ENCODE measurements around the gene KHDC4. TPM values are rescaled to one million over a fixed set of nuclear protein-coding genes. Genes with fewer than 3 reads are reported as not detected.

KHDC4 gene
- polyA plus RNA-seq, 1 of the 3 experiments (the other 2 are of a cell fraction): 43.1 TPM

- TF ChIP-seq JUND (IDR thresholded peaks at IDR 0.05) (no peak), SMC3 (IDR thresholded peaks at IDR 0.05; ENCODE audit: low read depth, low read length) (no peak), MAX (IDR thresholded peaks at IDR 0.05; ENCODE audit: low read depth) (no peak), USF2 (IDR thresholded peaks at IDR 0.05; ENCODE audit: borderline replicate concordance, low read depth, low read length) (no peak), EZH2phosphoT487 (IDR thresholded peaks at IDR 0.05; ENCODE audit: borderline replicate concordance, low read depth) (no peak), MEF2A (IDR thresholded peaks at IDR 0.05; ENCODE audit: borderline replicate concordance, low read depth) (no peak), POLR2AphosphoS5 (IDR thresholded peaks at IDR 0.05; ENCODE audit: low read depth, low read length) (no peak)
Observed at GRCh38 chr1:155967341-155968050, 33.3 kb upstream of the KHDC4 start (continued).

- H3K4me1 ChIP-seq (ENCODE audit: control insufficient read depth in 1 of 2, insufficient read depth in 2 of 2, low read depth in 1 of 2, low read length in 1 of 2): peaks cover 10 to 47% of the 10 kb centered on the region in 2 experiments; a peak in 3 of 4 replicates
- H3K27me3 ChIP-seq (ENCODE audit: insufficient read depth): no peaks in the 10 kb centered on the region
- peaks cover 51% of the 10 kb centered on the region for H4K20me1 ChIP-seq (ENCODE audit: insufficient read depth)
- no peaks in the 10 kb centered on the region for H3K9me2 ChIP-seq
- peaks cover 35 to 49% of the 10 kb centered on the region in 2 experiments for H3K36me3 ChIP-seq (replicated peaks in 1 of 2; ENCODE audit: control insufficient read depth in 1 of 2, insufficient read depth in 2 of 2, low read length in 1 of 2)
- WGBS (ENCODE audit: low lambda C conversion rate): 88% methylated on average over 7 of the region's 7 CpGs
- H3F3A ChIP-seq (replicated peaks; ENCODE audit: insufficient read depth): peaks cover 21% of the 10 kb centered on the region
- peaks cover 63% of the 10 kb centered on the region for H3K79me2 ChIP-seq (ENCODE audit: insufficient read depth)
- TF ChIP-seq SMC3 (IDR thresholded peaks at IDR 0.05; ENCODE audit: low read depth, low read length) (no peak), FOXM1 (IDR thresholded peaks at IDR 0.05; ENCODE audit: low read depth) (no peak), RFX5 (IDR thresholded peaks at IDR 0.05; ENCODE audit: low read length) (no peak), MXI1 (IDR thresholded peaks at IDR 0.05; ENCODE audit: low read depth, low read length) (no peak), TEAD4 (IDR thresholded peaks at IDR 0.05; ENCODE audit: borderline replicate concordance, insufficient read depth) (no peak), SIN3A (IDR thresholded peaks at IDR 0.05; ENCODE audit: borderline replicate concordance, low read depth, low read length) (no peak), NRF1 (IDR thresholded peaks at IDR 0.05; ENCODE audit: low read depth, low read length) (no peak), CHD2 (IDR thresholded peaks at IDR 0.05; ENCODE audit: low read length, partially characterized antibody) (no peak), RXRA (IDR thresholded peaks at IDR 0.05; ENCODE audit: borderline replicate concordance, low read depth) (no peak), IRF3 (IDR thresholded peaks at IDR 0.05; ENCODE audit: low read depth, low read length) (no peak), MEF2A (IDR thresholded peaks at IDR 0.05; ENCODE audit: borderline replicate concordance, low read depth) (no peak), GATA2 (CRISPR knock-in tag; IDR thresholded peaks at IDR 0.05) (no peak), ZBTB33 (IDR thresholded peaks at IDR 0.05; ENCODE audit: borderline replicate concordance, low read depth) (no peak), MAX (IDR thresholded peaks at IDR 0.05; ENCODE audit: low read depth) (no peak), POLR2AphosphoS5 (IDR thresholded peaks at IDR 0.05; ENCODE audit: low read depth, low read length) (no peak), TCF12 (IDR thresholded peaks at IDR 0.05) (no peak)
- H3K4me3 ChIP-seq (ENCODE audit: low read depth in 2 of 2, low read length in 1 of 2): no peak overlapping the region
- H3K27ac ChIP-seq (ENCODE audit: low read depth in 2 of 2, low read length in 1 of 2): no peak overlapping the region
- H2AFZ ChIP-seq (ENCODE audit: low read depth): no peak overlapping the region
- ChIA-PET CTCF (interaction anchor here (1.2 to 3.8 kb wide), 4 partner anchors 10 to 63 kb away, joined by 3 to 15 read pairs (median 8); no protein-coding TSS in a partner anchor), POLR2A (interaction anchor here (1.6 kb wide), 1 partner anchor 11 kb away, joined by 9 read pairs; the partner anchor contains the start of gene ARHGEF2)
- no peak overlapping the region for H3K4me2 ChIP-seq
- H3K9me3 ChIP-seq: no peaks in the 10 kb centered on the region
- no peak overlapping the region for H3K9ac ChIP-seq
- DNase-seq: peak; percentile 14
Observed at GRCh38 chr1:155966750-155967149, 32.5 kb upstream of the KHDC4 start.
